D341Med (cell line): ENCODE data around the gene SGSM2.

Experiments used
- DNase-seq: peaks from one replicate; pipeline ENCODE4 v3.0.0; 2012; ENCODE audit warnings: low spot score

The SGSM2 gene

DNA sequence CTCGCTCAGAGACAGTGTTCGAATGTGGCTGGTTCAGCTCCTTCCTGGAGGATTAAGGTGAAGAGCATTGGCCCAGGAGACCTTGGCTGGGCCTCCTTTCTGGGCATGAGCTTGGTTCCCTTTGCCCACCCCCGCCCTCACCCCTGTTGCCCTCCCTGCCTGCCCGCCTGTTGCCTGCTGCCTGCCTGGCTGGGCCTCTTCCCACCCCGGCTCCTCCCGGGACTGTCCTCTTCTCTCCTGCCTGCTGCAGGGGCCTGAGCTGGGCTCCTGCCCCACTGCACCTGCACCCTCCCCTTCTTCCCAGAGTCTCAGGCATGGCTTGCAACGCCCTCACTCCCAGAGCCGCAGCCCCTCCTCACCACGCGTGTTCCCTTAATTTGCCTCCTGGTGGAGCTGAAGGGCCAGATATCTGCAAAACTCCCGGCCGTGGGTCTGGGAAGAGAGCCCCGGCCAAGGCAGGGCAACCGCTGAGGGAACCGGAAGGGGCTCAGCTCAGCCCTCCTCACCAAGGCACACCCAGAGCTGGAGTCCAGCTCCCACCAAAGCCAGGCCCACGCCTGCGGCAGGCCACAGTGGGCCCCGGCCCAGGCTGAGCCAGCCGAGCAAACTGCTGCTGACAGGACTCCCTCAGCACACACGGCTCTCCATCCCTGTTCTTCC lies 32.4 kb downstream of the SGSM2 start:
- peak; percentile 52 for DNase-seq

DNA sequence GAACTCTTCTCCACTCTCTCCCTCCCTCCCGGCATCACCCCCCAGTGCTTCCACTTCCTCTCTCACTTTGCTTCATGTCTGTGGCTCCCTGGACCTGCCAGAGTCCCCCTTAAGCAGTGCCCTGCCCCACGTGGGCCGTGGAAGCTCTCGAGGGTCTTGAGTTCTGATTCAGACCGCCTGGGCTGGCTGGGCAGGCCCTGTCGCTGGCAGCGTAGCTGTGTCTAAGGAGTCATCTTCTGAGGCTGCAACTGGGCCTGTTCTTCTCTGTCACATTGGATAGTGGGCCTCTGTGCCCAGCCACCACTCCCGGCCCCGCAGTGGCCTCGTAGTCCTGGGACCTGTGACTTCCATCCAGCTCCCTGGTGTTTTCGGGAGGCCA lies 32.9 kb downstream of the SGSM2 start:
- DNase-seq, result no peak

- DNase-seq, result no peak
Measured at GRCh38 chr17:2371183-2372130, 34.2 kb downstream of the SGSM2 start.

DNA sequence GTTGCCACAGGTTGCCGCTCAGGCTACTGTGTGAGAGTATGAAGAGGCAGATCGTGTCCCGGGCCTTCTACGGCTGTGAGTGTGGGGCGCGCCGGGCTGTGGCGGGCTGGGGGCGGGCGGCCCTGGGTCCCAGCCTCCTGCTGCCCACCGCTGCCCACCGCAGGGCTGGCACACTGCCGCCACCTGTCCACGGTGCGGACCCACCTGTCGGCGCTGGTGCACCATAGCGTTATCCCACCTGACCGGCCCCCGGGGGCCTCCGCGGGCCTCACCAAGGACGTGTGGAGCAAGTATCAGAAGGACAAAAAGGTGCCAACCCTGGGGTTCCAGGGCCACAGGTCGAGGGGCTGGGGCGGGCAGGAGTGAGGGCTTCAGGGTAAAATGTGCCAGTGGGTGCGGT lies 34.9 kb downstream of the SGSM2 start:
- no peak for DNase-seq

DNA sequence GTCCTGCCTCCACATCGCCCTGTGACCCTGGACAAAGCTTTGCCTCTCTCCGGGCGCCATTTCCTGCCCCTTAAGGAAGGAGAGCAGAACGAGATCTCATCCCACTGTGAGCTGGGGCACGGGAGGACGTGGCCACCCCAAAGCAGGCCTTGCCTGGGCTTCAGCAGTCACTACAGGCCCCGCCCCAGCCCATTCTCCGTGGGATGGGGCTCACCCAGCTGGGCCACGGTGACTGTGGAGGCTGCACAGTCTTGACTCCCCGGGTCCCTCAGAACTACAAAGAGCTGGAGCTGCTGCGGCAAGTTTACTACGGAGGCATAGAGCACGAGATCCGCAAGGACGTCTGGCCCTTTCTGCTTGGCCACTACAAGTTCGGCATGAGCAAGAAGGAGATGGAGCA lies 35.4 kb downstream of the SGSM2 start:
- no peak for DNase-seq

DNA sequence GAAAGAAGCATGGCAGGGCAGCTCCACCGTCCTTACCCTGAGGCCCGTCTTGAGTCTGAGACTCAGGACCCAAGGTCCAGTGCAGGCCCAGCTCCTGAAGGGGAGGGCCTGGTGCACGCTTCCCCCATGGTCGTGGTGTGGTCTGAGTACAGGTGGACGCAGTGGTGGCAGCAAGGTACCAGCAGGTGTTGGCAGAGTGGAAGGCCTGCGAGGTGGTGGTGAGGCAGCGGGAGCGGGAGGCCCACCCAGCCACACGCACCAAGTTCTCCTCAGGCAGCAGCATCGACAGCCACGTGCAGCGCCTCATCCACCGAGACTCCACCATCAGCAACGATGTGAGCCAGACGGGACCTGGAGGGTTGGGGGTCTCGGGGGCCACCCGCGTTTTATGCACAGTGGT lies 35.9 kb downstream of the SGSM2 start:
- no peak for DNase-seq

GRCh38 chr17:2374549-2375285 lies 37.4 kb downstream of the SGSM2 start:
- DNase-seq, result no peak

DNA sequence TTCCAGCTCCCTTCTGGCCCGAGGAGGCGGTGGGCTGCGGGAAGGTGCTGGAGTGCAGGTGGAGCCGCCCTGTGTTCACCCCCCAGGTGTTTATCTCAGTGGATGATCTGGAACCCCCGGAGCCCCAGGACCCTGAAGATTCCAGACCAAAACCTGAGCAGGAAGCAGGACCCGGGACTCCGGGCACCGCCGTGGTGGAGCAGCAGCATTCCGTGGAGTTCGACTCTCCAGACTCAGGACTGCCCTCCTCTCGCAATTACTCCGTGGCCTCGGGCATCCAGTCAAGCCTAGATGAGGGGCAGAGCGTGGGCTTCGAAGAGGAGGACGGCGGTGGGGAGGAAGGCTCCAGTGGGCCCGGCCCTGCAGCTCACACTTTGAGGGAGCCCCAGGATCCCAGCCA lies 38.1 kb downstream of the SGSM2 start:
- no peak for DNase-seq

DNA sequence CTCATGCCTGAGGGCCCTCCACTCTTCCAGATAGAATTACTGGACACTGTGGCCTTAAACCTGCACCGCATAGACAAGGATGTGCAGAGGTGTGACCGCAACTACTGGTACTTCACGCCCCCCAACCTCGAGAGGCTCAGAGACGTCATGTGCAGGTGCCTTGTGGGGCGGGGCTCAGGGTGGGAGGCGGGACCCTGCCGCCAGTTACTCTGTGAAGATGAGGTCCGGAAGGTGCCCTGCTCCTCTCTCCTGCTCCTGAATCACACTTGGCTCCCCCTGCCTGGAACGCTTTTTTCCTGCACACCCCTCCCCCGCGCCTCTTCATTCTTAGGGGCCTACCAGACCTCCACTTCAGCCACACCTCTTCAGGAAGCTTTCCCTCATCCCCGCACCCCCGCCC lies 38.8 kb downstream of the SGSM2 start:
- DNase-seq, result no peak

DNA sequence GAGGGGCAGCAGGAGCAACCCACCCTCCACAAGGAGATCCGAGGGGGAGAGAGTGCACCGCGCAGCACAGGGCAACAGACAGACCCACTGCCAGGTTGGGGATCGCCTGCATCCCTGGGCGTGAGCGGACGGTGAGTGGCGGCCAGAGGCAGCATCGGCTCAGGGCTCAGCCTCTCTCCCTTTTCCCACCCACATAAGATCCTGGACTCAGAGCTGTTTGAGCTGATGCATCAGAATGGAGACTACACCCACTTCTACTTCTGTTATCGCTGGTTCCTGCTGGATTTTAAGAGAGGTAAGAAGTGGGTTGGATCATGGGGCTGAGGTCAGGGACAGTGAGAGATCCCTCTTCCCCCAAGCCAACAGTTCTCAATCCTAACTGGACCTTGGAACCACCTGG lies 40.4 kb downstream of the SGSM2 start:
- DNase-seq, result no peak

- DNase-seq, result no peak
Measured at GRCh38 chr17:2378905-2379304, 41.6 kb downstream of the SGSM2 start.

- no peak for DNase-seq
Measured at GRCh38 chr17:2379489-2380225, 42.4 kb downstream of the SGSM2 start.

DNA sequence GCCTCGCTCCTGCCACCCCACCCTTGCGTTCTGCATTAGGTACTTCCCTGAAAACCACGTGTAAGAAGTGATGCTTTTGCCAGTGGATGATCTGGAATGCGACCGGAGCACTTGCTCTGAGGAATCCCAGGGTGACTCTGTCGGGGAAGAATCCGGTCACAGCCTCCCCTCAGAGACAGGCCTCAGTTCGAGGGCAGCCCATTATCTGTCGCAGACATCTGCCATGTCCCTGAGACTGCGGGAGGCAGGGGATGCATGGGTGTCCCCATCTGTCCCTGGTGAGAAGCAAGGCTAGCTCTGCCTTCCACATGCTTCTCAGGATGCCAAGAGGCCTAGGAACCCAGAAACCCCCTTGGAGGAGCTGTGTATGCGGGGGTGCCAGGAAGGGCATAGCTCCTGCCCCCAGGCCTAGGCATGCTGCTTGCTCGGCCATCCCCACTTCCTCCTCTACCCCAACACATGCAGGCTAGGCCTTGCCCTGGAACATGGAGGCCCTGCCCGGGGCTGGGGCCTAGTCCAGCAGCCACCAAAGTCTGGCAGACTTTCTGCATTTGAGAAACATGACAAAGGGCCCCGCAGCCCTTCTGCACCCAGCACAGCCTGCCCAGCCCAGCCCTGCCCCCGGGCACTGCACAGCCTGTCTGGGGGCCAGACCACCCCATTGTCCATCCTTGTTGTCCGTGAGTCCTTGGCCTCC lies 43.1 kb downstream of the SGSM2 start:
- DNase-seq, result no peak

- DNase-seq, result no peak
Measured at GRCh38 chr17:2380950-2381649, 43.8 kb downstream of the SGSM2 start.

DNA sequence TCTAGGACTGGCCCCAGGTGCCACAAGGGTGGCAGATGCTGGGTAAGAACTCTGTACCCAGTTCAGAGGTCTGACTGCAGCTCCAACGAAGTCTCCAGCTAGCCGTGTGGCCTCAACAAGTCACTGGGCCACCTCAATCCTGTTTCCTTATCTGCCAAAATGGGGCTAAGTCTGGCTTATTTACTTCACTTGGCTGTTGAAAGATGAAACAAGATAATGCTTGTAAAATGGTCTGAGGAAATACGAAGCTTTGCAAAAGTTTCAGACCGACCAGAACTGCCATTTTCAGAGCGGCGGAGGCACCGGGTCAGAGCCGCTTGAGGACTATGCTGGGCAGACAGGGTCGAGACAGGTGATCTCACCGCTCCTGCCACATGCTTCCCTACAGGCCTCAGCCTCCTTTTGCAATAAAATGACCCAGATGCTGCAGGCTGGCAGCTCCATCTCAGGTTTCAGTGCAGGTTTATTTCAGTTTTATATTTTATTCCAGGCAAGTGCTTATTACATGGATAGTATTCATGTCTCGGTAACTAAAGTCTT lies 46.4 kb downstream of the SGSM2 start:
- DNase-seq, result no peak

- no peak for DNase-seq
Measured at GRCh38 chr17:2384439-2385127, 47.3 kb downstream of the SGSM2 start.

GRCh38 chr17:2385240-2386210 lies 48.2 kb downstream of the SGSM2 start:
- DNase-seq, result no peak

- no peak for DNase-seq
Measured at GRCh38 chr17:2386400-2387085, 49.2 kb downstream of the SGSM2 start.
